A549 treated with dexamethasone at 1 μM for 4 hours (cell line): ENCODE measurements around the gene SRGN. TPM values are rescaled to one million over a fixed set of nuclear protein-coding genes. Genes with fewer than 3 reads are reported as not detected.

Source experiments
- total RNA-seq: library from RNA; stranded (reverse); fragments of 200-300 nt; extraction: Qiagen RNA extraction; gene quantifications from 5 replicates; pipeline ENCODE4 v1.2.3, GENCODE V29; 2022

The SRGN gene
- total RNA-seq = 96.7 to 143 TPM (median 103 TPM) in 5 replicates

GRCh38 chr10:69087590-69088470 is at the start of gene SRGN:
Gene SRGN, plus strand, starts transcription at chr10:69088103. Its CDS starts 55 bp downstream, at chr10:69088158.

DNA sequence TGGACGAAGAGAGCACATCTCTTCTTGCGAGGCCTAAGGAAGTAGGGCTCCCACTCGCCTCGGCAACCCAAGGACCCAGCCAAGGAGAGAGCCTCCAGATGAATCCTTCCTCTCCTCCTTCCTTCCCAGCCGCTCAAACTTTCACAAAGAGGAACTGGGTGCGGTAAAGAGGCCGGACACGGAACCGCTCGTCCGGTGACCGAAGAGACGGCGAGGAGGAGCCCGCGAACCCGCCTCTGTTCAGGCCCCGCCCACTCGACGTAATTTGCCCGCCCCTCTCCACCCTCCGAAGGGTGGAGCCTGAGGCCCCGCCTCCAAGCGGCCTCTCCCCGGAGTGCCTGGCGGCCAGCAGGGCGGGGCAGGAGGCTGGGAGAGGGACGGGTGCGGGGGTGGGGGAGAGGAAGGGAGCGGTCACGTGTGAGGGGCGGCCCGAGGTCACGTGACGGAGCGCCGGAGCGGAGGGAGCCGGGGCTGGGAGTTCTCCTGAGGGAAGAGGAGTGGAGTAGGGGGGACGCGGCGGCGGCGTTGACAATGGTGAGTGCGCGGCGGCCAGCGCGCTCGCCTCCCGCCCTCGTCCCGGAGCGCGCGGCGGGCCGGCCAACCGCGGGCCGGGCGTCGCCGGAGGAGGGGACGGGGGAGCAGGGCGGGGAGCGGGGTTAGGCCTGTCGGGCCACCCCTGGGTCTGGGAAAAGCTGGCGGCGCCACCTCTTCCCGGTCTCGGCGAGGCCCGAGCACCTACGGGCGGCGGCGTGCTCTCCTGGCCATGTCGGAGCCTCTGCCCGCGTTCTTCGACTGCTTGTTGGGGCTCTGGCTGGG is 36.1 kb downstream of the SRGN start, which contains the start of gene VPS26A:
TSS of gene VPS26A (plus strand) at position 432 of the 816 bp plus-strand sequence. CDS start at position 532, 100 bp downstream.

Other genes starting within 250 kb of the SRGN start
- gene DDX50, start 186.8 kb upstream of the SRGN start, total RNA-seq = 32.3 to 40.1 TPM (median 36.4 TPM) in 5 replicates
- 127 to 165 TPM (median 144 TPM) in 5 replicates for gene DDX21, start 131.9 kb upstream of the SRGN start, total RNA-seq
- 44.0 to 50.5 TPM (median 49.5 TPM) in 5 replicates for gene KIFBP, start 99.3 kb upstream of the SRGN start, total RNA-seq
- 51.2 to 66.6 TPM (median 54.1 TPM) in 5 replicates for gene VPS26A, start 36.1 kb downstream of the SRGN start, total RNA-seq
- 33.5 to 36.9 TPM (median 34.2 TPM) in 5 replicates for gene SUPV3L1, start 92.1 kb downstream of the SRGN start, total RNA-seq
- gene HKDC1, start 132.2 kb downstream of the SRGN start, total RNA-seq = 9.0 to 13.3 TPM (median 10.3 TPM) in 5 replicates
- gene HK1, start 190.4 kb downstream of the SRGN start, total RNA-seq = 36.7 to 47.7 TPM (median 46.5 TPM) in 5 replicates